CD4-positive, alpha-beta T cell treated with Interleukin-21 for 1 hour (primary cell): ENCODE measurements around the gene CDHR3.
A peak's percentile ranks its signal among the peaks of the same experiment; 100 is the strongest.

Source experiments
- DNase-seq: peaks from one replicate; pipeline ENCODE4 v3.0.0-alpha.2; 2020

The CDHR3 gene

GRCh38 chr7:106069471-106070200 is 106.6 kb downstream of the CDHR3 start:
- no peak for DNase-seq

- DNase-seq: no peak
These were observed 107.1 kb downstream of the CDHR3 start for GRCh38 chr7:106070201-106070551.

GRCh38 chr7:106070567-106071254 is 107.6 kb downstream of the CDHR3 start:
- DNase-seq: no peak

- peak; percentile 65 for DNase-seq
These were observed 108.4 kb downstream of the CDHR3 start for GRCh38 chr7:106071356-106071998.

- DNase-seq: no peak
These were observed 109.1 kb downstream of the CDHR3 start for GRCh38 chr7:106071999-106072714.

- DNase-seq: no peak
These were observed 109.6 kb downstream of the CDHR3 start for GRCh38 chr7:106072715-106073091.

- DNase-seq: no peak
These were observed 110.6 kb downstream of the CDHR3 start for GRCh38 chr7:106073701-106074100.

- no peak for DNase-seq
These were observed 111.2 kb downstream of the CDHR3 start for GRCh38 chr7:106074257-106074656.

GRCh38 chr7:106075937-106076336 is 112.9 kb downstream of the CDHR3 start:
- DNase-seq: no peak

GRCh38 chr7:106076537-106076936 is 113.5 kb downstream of the CDHR3 start:
- DNase-seq: no peak

GRCh38 chr7:106080300-106080987 is 117.4 kb downstream of the CDHR3 start:
- DNase-seq: no peak

GRCh38 chr7:106082087-106082854 is 119.2 kb downstream of the CDHR3 start:
- no peak for DNase-seq
